GM12892 (cell line): ENCODE measurements around the gene DENND5B.

ENCODE experiments used
- POLR2A ChIP-seq: IDR thresholded peaks from 2 replicates; pipeline ENCODE4 v1.6.1; 2011; ENCODE audit warnings: low read depth, low read length, control low read depth
- TAF1 ChIP-seq: IDR thresholded peaks from 2 replicates; pipeline ENCODE4 v1.6.1; 2011; ENCODE audit warnings: low read depth, mild to moderate bottlenecking, control low read depth, low read length, borderline replicate concordance

- TF ChIP-seq POLR2A (no peak), TAF1 (no peak)
These were observed 235.2 kb downstream of the DENND5B start for GRCh38 chr12:31355747-31356107.
